ENCODE data around the gene ZNF554. TPM values are rescaled to one million over a fixed set of nuclear protein-coding genes. Genes with fewer than 3 reads are reported as not detected.
"Not testable (repeated sequence)": the region's sequence is repeated elsewhere in the genome, so short reads cannot be mapped to it uniquely, and the experiment has no call there.

Gene ZNF554
- total RNA-seq, 1 donor from 2014 or later, result 1.1 TPM

DNA sequence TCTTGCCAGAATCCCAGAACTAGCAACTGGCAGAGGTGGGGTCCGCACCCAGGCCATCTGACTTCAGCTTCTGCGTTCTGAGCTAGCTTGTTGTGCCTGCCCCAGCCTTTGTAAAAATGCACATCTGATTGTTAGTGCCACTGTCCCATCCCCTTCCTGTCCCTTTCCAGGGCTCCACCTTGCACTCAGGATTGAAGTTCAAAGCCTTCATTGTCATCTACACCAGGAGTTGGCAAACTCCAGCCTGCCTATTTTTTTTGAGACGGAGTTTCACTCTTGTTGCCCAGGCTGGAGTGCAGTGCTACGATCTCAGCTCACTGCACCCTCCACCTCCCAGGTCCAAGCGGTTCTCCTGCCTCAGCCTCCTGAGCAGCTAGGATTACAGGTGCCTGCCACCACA is 31.4 kb upstream of the ZNF554 start:
- Histone ChIP-seq H3K27me3 (no peaks in the 10 kb centered on the region), H3K27ac (no peak overlapping the region), H3K4me1 (peaks cover 6 to 18% of the 10 kb centered on the region in 2 donors), H3K4me3 (no peak overlapping the region), H3K9me3 (no peaks in the 10 kb centered on the region), H3K36me3 (peaks cover 9 to 15% of the 10 kb centered on the region in 2 donors)
- TF ChIP-seq, protein P1, sequence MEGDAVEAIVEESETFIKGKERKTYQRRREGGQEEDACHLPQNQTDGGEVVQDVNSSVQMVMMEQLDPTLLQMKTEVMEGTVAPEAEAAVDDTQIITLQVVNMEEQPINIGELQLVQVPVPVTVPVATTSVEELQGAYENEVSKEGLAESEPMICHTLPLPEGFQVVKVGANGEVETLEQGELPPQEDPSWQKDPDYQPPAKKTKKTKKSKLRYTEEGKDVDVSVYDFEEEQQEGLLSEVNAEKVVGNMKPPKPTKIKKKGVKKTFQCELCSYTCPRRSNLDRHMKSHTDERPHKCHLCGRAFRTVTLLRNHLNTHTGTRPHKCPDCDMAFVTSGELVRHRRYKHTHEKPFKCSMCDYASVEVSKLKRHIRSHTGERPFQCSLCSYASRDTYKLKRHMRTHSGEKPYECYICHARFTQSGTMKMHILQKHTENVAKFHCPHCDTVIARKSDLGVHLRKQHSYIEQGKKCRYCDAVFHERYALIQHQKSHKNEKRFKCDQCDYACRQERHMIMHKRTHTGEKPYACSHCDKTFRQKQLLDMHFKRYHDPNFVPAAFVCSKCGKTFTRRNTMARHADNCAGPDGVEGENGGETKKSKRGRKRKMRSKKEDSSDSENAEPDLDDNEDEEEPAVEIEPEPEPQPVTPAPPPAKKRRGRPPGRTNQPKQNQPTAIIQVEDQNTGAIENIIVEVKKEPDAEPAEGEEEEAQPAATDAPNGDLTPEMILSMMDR (IDR thresholded peaks at IDR 0.05), result no peak
- no peak for DNase-seq (ENCODE audit: low spot score in 2 of 2)
- intact Hi-C loops (cut with DNase I), result no loop called here

- intact Hi-C loops (cut with DNase I), result no loop called here
- H3K36me3 ChIP-seq, result peaks cover 15 to 20% of the 10 kb centered on the region in 2 donors
- DNase-seq (ENCODE audit: low spot score in 2 of 2), result no peak
- TF ChIP-seq, protein P1 (IDR thresholded peaks at IDR 0.05), result no peak
- no peaks in the 10 kb centered on the region for H3K27me3 ChIP-seq
- H3K4me3 ChIP-seq, result no peak overlapping the region
- no peaks in the 10 kb centered on the region for H3K9me3 ChIP-seq
- H3K4me1 ChIP-seq, result peaks cover 6% of the 10 kb centered on the region in 2 donors
- H3K27ac ChIP-seq, result no peak overlapping the region
Observed at GRCh38 chr19:2790194-2790556, 29.5 kb upstream of the ZNF554 start.

- Histone ChIP-seq H3K4me3 (no peak overlapping the region), H3K27ac (no peak overlapping the region), H3K9me3 (no peaks in the 10 kb centered on the region), H3K27me3 (no peaks in the 10 kb centered on the region), H3K36me3 (peaks cover 18 to 20% of the 10 kb centered on the region in 2 donors), H3K4me1 (peaks cover 6% of the 10 kb centered on the region in 2 donors)
- intact Hi-C loops (cut with DNase I), result no loop called here
- TF ChIP-seq, protein P1 (IDR thresholded peaks at IDR 0.05), result no peak
- no peak for DNase-seq (ENCODE audit: low spot score in 2 of 2)
Observed at GRCh38 chr19:2790557-2791271, 29.0 kb upstream of the ZNF554 start.

DNA sequence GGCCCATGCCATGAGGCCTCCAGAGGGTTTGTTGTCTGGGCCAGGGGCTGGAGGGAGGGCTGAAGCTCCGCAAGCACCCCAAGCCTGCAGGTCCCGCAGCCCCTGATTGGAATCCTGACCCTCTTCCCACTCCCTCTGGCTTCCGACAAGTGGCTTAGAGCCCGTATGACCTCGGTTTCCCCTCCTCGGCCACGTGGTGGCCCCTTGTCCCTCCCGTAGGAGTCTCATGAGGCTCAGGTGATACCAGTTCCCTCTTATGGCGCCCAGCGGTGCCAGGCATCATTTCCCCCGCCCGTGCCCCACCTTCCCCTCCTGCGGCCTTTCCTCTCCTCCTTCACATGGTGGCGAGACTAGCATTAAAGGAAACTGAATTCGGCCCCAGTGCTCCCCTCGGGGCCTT is 28.2 kb upstream of the ZNF554 start:
- TF ChIP-seq, protein P1 (IDR thresholded peaks at IDR 0.05), result no peak
- H3K27ac ChIP-seq, result no peak overlapping the region
- no peak overlapping the region for H3K4me3 ChIP-seq
- no peaks in the 10 kb centered on the region for H3K9me3 ChIP-seq
- DNase-seq (ENCODE audit: low spot score in 2 of 2), result no peak
- no peaks in the 10 kb centered on the region for H3K4me1 ChIP-seq
- no peaks in the 10 kb centered on the region for H3K27me3 ChIP-seq
- intact Hi-C loops (cut with DNase I), result no loop called here
- peaks cover 20 to 23% of the 10 kb centered on the region in 2 donors for H3K36me3 ChIP-seq

- Histone ChIP-seq H3K27ac (no peak overlapping the region), H3K27me3 (no peaks in the 10 kb centered on the region), H3K4me3 (no peak overlapping the region), H3K36me3 (peaks cover 20 to 23% of the 10 kb centered on the region in 2 donors), H3K4me1 (no peaks in the 10 kb centered on the region), H3K9me3 (no peaks in the 10 kb centered on the region)
- TF ChIP-seq, protein P1 (IDR thresholded peaks at IDR 0.05), result no peak
- intact Hi-C loops (cut with DNase I), result no loop called here
- DNase-seq (ENCODE audit: low spot score in 2 of 2), result no peak
Observed at GRCh38 chr19:2791876-2792275, 27.8 kb upstream of the ZNF554 start.

DNA sequence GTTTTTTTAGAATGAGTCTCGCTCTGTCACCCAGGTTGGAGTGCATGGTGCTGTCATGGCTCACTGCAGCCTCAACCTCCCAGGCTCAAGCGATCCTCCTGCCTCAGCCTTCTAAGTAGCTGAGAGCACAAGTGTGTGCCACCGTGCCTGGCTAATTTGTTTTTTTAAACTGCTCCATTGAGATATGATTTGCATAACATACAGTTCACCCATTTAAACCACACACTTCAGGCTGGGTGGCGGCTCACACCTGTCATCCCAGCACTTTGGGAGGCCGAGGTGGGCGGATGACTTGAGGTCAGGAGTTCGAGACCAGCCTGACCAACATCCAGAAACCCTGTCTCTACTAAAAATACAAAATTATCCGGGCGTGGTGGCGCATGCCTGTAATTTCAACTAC is 27.0 kb upstream of the ZNF554 start:
- not testable (repeated sequence) for H3K9me3 ChIP-seq; DNase-seq (ENCODE audit: low spot score in 2 of 2)
- H3K36me3 ChIP-seq, result peaks cover 22 to 23% of the 10 kb centered on the region in 2 donors

More for the DNA sequence above, 27.0 kb upstream of the ZNF554 start:
- H3K27me3 ChIP-seq; H3K27ac ChIP-seq; intact Hi-C loops (cut with DNase I); H3K4me3 ChIP-seq; H3K4me1 ChIP-seq: not testable (repeated sequence)
